ENCODE results near the gene SUGCT.
"Not testable (repeated sequence)": the region's sequence is repeated elsewhere in the genome, so short reads cannot be mapped to it uniquely, and the experiment has no call there.

SUGCT gene

DNA sequence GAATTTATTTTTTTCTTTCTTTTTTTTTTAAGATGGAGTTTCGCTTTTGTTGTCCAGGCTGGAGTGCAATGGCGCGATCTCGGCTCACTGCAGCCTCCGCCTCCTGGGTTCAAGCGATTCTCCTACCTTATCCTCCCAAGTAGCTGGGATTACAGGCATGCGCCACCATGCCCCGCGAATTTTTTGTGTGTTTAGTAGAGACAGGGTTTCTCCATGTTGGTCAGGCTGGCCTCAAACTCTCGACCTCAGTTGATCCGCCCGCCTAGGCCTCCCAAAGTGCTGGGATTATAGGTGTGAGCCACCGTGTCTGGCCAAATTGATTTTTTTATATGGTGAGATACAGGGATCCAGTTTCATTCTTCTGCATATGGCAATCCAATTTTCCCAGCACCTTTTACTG, 5.1 kb downstream of the SUGCT start:
- DNase-seq, result not testable (repeated sequence)

DNA sequence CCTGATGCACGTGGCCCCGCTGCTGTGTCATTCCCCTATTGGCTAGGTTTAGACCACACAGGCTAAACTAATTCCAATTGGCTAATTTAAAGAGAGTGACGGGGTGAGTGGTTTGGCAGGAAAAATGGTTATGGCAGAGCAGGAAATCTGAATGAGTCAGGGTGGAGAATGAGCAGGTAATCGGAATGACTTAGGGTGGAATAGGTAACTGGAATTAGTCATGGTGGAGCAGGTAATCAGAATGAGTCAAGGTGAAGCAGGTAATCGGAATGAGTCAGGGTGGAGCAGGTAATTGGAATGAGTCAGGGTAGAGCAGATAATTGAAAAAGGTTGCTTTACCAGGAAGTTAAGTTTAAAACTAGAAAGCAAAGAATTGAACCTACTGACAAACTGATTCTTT, 7.1 kb downstream of the SUGCT start:
- DNase-seq, result not testable (repeated sequence)

DNA sequence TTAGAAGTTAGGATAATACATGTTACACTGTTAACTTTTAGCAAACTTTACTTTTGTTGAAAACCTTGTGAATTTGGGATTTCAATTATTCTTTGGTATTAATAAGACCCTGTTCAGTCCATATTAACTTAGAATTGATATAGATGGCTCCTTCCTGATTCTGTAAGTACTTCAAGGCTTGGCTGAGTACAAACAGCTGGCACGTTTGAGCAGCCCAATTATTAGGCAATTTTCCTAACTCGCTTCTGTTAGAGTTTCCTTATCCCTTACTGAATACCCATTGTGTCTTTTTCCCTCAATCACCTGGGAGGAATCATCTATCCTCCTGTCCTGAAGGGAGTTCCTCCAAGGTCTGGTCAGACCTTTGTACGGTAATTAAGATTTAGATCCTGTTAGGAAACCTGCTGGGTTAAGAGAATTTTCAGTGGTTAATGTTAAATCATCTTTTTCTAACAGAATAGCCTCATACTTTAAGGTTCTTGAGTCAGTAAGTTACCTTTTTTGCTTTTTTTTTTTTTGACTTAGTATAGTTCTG, 10.9 kb downstream of the SUGCT start:
- not testable (repeated sequence) for DNase-seq

DNA sequence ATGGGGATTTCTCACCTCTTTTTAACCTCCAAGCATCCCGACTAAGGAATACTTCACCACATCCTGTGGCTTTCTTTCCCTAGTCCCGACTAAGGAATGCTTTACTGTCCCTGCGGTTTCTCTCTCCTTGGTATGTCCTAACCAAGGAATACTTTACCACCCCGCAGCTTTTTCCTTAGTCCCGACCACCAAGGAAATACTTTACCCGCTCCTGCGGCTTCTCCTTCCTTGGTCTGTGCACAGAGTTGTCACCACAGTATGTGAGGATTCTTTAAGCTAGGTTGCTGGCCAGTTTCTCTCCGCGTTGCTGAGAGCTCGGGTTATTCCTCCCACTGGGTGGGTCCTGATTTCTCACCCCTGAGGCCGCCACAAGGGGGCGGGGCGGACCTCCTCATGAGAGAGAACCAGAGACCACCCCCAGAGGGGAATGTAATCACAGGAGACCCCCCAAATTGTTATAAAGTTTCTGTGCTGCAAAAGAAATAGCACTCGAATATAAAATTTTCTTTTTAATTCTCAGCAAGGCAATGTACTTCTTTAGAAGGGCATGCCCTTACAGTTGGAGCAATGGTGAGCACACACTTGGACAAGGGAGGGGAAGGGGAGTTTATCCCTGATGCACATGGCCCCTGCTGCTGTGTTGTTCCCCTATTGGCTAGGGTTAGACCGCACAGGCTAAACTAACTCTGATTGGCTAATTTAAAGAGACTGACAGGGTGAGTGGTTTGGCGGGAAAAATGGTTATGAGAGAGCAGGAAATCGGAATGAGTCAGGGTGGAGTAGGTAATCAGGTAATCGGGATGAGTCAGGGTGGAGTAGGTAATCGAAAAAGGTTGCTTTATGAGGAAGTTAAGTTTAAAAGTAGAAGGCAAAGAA, 12.8 kb downstream of the SUGCT start:
- DNase-seq, result no peak

DNA sequence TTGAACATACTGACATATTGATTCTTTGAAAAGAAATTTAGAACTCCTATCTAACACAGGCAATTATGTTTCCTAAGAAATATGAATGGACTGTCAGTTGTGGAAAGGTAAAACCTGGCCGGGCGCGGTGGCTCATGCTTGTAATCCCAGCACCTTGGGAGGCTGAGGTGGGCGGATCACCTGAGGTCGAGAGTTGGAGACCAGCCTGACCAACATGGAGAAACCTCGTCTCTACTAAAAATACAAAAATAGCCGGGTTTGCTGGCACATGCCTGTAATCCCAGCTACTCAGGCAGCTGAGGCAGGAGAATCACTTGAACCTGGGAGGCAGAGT, 13.4 kb downstream of the SUGCT start:
- DNase-seq, result not testable (repeated sequence)

DNA sequence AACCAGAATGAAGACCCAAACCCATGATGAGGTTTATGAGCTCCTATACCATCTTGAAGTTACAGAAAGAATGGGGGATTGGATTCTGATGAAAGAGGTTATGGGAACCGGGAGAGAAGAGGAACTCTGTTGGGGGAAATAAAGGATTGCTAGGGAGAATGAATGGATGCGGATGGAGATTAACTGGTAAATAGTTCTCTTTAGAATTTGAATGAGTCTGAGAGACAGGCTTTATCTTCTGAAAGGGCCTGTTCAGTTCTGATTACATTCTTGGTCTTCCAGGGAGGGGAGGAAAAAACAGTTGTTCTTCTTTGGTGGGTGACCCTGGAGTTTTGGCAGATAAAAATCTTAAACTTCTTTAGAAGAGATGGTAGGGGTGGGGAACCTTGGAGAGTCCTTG, 13.9 kb downstream of the SUGCT start:
- no peak for DNase-seq

DNA sequence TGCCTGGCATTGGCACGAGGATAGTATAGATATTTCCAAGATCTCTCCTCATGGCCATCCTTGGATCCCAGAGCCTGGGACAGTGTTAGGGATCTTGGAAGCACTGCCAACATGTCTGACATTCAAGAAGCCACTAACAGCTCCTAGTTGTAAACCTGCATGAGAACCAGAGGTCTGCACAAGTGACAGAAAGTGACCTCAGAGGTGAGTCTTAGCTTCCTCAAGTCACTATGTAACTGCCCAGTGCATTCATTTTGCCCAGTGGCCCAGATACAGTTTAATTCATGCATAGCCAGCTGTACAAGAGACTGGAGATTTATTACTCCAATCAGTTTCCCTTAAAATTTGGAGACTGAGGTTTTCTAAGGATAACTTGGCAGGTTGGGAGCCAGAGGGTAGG, 16.7 kb downstream of the SUGCT start:
- DNase-seq, result no peak

DNA sequence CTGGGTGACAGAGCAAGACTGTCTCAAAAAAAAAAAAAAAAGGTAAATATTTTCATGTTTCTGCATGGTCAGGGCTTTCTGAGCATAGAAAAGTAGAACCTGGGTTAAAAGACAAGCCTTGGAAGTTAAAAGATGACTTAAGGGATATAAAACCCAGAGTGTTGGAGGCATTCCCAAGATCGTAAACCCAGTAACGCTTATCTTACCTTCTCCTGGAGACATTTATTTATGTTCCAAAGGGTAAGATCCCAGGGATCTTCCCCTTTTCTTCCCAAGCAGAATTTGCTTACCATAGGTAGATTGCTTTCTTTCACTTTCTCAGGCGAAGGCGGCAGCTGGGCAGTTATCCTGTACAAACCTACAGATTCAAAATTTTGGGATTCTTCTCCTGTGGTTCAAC, 22.2 kb downstream of the SUGCT start:
- no peak for DNase-seq

DNA sequence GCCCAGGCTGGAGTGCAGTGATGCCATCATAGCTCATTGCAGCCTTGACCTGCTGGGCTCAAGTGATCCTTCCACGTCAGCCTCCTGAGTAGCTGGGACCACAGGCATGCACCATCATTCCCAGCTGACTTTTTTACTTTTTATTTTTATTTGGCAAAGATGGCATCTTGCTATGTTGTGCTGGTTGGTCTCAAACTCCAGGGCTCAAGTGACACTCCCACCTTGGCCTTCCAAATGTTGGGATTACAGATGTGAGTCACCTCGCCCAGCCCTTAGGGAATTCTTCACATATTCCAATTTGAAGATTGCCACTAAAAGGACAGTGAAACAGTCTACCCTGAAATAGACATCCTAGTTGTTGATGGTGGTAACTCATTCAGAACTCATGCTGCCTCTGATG, 27.7 kb downstream of the SUGCT start:
- DNase-seq, result no peak

DNA sequence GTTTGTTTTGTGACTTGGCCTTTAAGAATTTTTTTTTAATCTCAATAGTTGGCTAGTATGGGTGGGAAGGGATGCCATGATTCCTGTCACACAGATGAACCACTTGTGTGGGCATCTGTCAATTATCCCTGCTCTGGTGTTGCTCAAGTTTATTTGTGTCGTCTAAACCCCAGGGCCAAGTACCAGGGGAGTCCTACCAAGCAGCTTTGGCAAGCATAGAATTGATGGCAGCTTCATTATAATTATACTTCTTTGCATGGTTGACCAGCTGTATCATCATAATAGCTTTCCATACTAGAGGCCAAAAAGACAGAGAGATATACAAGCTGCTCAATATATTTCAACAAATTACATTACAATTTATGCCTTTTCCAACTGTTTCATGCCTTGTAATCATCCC, 30.4 kb downstream of the SUGCT start:
- DNase-seq, result no peak

DNA sequence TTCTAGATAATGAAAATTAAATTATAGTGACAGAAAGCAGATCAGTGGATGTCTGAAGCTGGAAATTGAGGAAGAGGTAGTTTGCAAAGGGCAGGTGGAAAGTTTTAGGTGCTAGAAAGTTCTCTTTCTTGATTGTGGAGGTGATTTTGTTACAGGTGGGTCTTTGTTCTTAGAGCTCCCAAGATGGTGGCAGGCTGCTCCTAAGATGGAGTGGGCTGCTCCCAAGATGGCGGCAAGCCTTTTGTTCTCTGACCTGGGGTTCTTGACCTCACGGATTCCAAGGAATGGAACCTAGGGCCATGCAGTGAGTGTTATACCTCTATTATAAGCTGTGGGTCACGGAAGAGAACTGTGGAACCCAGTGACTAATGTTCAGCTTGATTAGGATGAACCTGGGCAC, 32.5 kb downstream of the SUGCT start:
- DNase-seq, result no peak

DNA sequence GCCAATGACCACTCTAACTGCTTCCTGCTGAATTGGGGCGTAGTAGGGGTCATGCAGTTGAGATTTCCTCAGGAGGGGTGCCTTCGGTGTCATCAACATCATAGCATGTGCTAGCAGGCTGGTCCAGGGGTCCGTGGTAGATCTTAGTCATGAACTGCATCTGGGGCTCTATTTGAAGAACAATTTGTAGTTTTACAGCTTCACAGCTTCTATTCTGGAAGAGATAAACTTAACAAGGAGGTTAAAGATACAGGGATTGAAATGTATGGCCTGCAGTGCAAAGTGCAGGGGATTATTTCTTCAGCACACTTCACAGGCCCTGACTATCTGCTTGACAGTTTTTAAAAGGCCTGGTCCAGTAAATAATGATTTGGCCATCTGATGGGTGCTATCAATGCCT, 33.5 kb downstream of the SUGCT start:
- DNase-seq, result not testable (repeated sequence)

DNA sequence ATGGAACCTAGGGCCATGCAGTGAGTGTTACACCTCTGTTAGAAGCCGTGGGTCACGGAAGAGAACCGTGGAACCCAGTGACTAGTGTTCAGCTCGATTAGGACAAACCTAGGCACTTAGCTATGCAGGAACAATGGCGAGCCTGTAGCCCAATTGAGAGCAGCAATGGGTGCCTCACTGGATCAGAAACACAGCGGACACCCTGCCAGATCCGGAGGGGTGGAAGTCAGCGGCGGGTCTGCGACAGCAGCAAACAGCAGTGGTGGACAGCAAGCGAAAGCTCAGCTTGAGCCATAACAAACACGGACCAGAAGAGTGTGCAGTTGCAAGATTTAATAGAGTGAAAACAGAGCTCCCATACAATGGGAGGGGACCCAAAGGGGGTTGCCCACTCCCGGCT, 38.3 kb downstream of the SUGCT start:
- not testable (repeated sequence) for DNase-seq

DNA sequence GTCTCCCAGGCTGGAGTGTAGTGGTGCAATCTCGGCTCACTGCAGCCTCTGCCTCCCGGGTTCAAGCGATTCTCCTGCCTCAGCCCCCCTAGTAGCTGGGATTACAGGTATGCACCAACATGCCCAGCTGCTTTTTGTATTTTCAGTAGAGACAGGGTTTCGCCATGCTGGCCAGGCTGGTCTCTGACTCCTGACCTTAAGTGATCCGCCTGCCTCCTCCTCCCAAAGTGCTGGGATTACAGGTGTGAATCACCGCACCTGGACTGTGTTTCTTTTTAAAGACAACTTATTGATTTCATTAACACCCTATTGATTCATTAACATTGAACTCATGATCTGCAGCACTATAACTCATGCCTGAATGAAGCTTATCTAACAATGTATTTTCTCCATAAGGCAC, 40.5 kb downstream of the SUGCT start:
- DNase-seq, result not testable (repeated sequence)

DNA sequence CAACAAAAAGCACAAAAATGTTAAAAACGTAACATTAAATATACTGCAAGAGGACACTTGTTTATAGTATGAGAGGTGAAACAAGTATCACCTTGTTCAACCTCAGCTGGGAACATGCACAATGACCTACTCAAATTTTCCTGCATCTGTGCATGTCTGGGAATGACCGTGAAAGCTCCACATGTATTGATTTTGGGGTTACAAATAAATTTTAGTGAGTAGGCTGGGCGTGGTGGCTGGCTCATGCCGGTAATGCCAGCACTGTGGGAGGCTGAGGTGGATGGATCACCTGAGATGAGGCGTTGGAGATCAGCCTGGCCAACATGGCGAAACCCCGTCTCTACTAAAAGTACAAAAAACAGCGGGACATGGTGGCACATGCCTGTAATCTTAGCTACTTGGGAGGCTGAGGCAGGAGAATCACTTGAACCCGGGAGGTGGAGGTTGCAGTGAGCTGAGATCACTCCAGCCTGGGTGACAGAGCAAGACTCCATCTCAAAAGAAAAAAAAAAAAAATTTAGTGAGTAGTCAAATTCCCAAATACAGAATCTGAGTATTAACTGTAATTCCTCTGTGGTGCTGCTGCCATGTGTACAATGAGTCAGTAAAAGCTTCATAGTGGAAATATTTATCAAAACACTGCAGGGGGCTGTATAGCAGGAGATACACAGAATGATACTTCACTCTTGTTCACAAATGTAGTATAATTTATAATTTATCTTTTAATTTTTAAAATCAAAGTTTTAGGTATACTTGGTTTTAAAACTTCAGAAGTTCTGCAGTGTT, 41.1 kb downstream of the SUGCT start:
- no peak for DNase-seq

DNA sequence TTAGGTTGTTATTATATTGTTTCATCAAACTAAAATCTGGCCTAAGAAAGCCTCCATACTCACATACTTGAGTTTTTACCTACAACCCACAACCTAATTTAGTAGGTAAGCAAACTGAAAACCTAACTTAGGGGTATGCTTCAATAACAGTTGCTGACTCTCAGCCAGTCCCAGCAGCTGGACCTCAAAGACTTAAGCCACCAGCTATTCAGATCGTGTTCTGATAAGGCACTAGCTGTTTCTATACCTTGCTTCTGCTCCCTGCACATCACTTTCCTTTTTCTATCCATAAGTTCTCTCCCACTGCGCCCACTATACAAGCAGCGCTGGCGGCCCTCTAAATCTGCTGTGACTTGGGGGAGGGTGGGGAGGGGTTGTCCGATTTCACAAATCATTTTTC, 42.3 kb downstream of the SUGCT start:
- DNase-seq, result no peak

DNA sequence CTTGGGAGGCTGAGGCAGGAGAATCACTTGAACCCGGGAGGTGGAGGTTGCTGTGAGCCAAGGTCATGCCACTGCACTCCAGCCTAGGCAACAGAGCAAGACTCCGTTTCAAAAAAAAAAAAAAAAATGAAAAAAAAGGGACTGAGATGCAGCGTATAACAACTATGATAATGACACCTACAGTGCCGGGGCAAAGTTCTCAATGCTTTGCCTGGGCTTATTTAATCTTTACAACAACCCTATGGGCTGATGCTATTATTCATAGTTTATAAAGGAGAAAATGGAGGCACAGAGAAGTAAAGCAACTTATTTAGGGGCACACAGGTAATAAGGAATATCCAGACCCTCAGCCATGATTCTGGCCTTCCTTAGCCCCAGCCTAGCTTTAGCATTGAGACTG, 47.6 kb downstream of the SUGCT start:
- no peak for DNase-seq

DNA sequence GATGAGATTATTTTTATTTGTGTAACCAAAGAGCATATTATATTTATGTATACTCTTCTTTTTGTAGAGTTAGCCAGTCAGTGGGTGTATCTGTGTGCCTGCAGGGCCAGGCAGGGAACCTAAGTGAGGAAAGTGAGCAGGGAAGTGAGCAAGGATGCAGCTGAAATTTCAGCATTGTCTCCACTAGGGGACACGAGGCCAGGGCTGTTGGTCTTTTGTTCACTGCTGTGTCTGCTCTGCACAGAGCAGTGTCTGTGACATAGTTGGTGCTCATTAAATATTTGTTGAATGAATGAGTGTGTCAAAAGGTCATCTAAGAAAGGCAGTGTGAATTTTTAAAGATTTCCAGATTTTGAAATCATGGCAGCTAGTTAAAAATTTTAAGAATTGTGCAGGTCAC, 51.8 kb downstream of the SUGCT start:
- no peak for DNase-seq

DNA sequence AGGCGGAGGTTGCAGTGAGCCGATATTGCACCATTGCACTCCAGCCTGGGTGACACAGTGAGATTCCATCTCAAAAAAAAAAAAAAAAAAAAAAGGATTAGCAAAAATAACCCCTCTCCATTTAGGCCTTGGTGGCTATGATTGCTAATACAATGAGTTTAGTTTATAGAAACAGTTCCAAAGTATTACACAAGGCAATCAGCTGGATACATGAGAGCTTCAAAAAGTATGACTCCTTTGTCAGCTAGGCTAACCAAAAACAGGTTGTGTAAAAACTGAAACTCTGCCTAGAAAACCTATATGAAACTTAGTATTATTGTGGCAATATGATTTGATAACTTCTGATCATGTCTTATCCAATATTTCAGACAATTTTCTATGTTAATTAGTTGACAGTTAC, 57.2 kb downstream of the SUGCT start:
- DNase-seq, result no peak

DNA sequence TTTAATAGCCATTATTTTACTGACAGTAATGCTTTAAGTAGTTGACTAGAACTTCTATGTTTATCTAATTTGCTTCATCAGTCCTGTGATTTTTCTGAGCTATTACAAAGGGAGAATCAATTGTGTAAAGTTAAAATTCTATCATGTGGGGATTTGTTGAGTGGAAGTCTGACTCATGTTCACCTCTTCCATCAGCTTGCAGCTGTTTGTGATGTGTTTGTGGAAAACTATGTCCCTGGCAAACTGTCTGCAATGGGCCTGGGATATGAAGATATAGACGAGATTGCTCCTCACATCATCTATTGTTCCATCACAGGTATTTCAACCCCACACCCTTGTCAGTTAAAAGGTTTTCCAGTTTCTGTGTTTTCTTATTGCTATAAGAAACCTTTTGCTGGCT, 59.9 kb downstream of the SUGCT start:
- no peak for DNase-seq

DNA sequence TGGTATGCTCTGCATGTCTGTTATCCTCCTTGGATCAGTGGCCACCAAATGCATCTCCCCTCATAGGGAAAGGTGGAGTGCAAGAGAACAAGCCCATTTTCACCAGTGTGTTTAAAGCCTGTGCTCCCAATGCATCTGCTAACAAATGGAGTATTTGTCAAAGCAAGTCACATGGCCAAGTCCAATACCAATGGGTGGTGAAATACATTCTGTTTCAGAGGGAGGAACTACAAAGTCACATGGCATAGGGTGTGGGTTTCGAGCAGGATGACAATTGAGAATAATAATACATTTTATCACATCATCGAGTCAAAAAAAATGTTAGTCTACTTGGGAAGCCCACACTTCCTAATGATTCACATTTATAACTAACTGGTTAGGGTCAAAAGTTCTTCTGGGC, 62.7 kb downstream of the SUGCT start:
- no peak for DNase-seq

DNA sequence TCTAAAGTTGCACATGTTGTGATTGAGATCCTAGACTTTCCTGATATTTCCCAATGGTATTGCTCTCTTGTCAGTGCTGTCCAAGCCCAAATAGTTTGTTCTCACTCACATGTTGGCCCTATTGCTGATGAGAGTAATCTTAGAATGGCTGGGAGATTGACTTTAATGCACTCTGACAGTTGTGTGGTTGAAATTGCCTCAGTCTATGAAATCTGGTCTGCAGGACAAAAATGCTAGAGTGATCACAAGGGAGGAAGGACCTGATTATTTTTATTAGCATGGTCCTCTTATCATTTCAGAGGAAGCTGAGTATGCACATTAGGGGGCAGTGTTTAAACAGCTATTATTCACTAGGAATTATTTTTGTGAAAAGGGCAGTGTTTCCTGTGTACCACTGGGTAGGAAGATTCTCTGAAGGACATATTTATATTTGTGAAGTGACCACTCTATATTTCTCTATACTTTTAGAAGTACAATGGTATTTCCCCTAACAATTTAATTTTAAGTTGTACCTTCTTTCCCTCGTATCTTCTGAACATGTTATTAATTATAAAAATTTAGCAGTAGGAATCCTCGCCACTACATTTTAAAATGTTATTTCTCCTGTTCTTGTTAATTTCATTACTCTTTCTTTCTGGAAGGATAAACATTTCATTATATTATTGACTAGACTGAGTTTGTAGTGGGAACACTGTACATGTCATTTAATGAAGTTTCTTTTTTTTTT, 64.4 kb downstream of the SUGCT start:
- DNase-seq, result no peak

DNA sequence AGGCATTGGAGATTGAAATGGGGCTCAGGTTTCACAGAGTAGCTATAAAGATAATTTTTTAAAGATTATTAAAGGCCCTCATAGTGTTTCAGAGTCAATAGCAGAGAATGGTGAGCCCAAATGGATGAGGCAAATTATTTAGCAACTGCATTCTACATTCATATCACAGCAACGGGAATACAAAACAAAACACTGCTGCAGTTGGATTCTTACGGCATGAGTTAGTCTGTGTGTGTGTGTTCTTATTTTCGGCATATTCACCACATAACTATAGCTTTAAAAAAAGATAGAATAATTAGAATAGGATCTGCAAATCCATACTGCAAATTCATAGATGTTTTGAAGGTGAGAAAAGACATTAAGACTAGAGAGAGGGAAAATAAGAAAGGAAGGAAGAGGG, 66.0 kb downstream of the SUGCT start:
- no peak for DNase-seq

DNA sequence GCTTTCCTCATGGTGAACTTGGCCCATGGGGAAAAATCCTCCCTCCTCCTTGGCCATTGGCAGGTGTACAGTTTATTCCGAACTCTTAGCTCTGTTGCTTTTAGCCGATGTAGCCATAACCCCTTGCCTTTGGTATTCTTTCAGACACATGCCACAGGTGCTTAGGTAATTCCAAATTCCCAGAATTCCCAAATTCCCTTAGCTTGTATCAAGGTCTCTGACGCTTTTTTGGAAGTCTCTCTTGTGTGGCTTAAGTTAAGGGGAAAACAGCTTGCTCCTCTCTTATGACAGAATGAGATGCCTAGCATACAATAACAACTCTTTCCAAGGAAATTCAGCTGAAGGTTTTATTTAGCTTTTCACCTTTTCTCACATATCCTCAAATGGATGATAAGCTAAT, 68.0 kb downstream of the SUGCT start:
- no peak for DNase-seq
